Measurements from ENCODE around the gene GMFB.

Gene GMFB

GRCh38 chr14:54489318-54489683 lies 521 bp upstream of the GMFB start:
- DNase-seq (ENCODE audit: low spot score) = no peak
- in situ Hi-C loops (cut with MboI; ENCODE audit: low pct_unique_long_range_greater_than_20kb, low sequenced_read_pairs, unreplicated experiment) = no loop called here
- TF ChIP-seq, protein P1, sequence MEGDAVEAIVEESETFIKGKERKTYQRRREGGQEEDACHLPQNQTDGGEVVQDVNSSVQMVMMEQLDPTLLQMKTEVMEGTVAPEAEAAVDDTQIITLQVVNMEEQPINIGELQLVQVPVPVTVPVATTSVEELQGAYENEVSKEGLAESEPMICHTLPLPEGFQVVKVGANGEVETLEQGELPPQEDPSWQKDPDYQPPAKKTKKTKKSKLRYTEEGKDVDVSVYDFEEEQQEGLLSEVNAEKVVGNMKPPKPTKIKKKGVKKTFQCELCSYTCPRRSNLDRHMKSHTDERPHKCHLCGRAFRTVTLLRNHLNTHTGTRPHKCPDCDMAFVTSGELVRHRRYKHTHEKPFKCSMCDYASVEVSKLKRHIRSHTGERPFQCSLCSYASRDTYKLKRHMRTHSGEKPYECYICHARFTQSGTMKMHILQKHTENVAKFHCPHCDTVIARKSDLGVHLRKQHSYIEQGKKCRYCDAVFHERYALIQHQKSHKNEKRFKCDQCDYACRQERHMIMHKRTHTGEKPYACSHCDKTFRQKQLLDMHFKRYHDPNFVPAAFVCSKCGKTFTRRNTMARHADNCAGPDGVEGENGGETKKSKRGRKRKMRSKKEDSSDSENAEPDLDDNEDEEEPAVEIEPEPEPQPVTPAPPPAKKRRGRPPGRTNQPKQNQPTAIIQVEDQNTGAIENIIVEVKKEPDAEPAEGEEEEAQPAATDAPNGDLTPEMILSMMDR (IDR thresholded peaks at IDR 0.05; ENCODE audit: extremely low read depth, insufficient read depth, missing control alignments) = no peak

DNA sequence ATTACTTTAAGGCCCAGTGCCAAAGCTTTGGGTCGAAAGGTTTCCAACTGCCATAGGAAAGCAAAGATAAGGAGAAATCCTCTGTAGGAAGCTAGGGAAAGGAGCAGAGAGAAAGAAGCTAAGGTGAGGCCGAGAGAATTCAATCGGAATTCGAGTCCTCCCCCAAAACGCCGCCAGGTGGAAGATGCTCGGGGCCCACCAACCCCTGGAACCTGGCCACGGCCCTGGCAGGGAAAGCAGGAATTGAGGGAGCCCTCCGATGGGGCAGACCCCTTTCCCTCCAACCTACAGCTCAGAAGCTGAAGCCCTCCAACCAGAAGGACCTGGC lies 498 bp downstream of the GMFB start:
- TF ChIP-seq, protein P1 (IDR thresholded peaks at IDR 0.05; ENCODE audit: extremely low read depth, insufficient read depth, missing control alignments) = peak; percentile 7
- no peak for DNase-seq (ENCODE audit: low spot score)
- in situ Hi-C loops (cut with MboI; ENCODE audit: low pct_unique_long_range_greater_than_20kb, low sequenced_read_pairs, unreplicated experiment) = no loop called here

GRCh38 chr14:54487771-54488170 lies 1.0 kb downstream of the GMFB start:
- TF ChIP-seq, protein P1 (IDR thresholded peaks at IDR 0.05; ENCODE audit: extremely low read depth, insufficient read depth, missing control alignments) = no peak
- in situ Hi-C loops (cut with MboI; ENCODE audit: low pct_unique_long_range_greater_than_20kb, low sequenced_read_pairs, unreplicated experiment) = no loop called here
- peak; percentile 26 for DNase-seq (ENCODE audit: low spot score)

DNA sequence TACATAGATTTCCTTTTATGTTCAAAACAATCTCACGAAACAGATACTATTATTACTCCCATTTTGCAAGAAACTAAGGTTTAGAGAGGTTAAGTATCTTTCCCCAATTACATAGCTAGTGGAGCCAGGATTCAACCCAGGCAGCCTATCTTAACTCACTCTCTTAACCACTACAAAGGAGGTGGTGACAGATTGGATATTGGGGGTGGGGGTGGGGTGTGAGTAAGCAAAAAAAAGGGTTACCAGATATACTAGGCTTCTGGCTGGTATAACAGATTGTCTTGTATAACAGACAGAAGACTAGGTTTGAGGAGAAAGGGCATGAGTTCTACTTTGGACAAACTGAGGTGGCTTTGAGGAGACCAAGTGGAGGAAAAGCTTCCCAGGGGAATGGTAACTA lies 2.1 kb downstream of the GMFB start:
- TF ChIP-seq, protein P1 (IDR thresholded peaks at IDR 0.05; ENCODE audit: extremely low read depth, insufficient read depth, missing control alignments) = no peak
- in situ Hi-C loops (cut with MboI; ENCODE audit: low pct_unique_long_range_greater_than_20kb, low sequenced_read_pairs, unreplicated experiment) = no loop called here
- no peak for DNase-seq (ENCODE audit: low spot score)

DNA sequence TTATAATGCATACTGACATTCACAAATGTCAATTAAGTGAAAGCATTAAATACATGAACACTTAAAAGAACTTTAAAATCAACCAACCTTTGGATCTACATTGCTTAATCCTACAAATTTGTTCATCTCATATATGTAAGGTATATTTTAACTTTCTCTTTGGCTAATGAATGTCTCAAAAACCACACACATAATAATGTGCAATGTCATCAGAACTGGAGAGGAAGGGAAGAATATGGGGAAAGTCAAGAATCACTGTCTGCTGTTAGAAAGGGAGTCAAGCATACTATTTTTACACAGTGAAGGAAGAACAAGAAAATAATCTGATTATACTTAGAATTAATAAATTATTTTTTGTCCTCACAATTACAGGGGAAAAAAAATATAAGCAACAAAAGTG lies 4.9 kb downstream of the GMFB start:
- DNase-seq (ENCODE audit: low spot score) = no peak
- in situ Hi-C loops (cut with MboI; ENCODE audit: low pct_unique_long_range_greater_than_20kb, low sequenced_read_pairs, unreplicated experiment) = no loop called here
- TF ChIP-seq, protein P1 (IDR thresholded peaks at IDR 0.05; ENCODE audit: extremely low read depth, insufficient read depth, missing control alignments) = no peak

DNA sequence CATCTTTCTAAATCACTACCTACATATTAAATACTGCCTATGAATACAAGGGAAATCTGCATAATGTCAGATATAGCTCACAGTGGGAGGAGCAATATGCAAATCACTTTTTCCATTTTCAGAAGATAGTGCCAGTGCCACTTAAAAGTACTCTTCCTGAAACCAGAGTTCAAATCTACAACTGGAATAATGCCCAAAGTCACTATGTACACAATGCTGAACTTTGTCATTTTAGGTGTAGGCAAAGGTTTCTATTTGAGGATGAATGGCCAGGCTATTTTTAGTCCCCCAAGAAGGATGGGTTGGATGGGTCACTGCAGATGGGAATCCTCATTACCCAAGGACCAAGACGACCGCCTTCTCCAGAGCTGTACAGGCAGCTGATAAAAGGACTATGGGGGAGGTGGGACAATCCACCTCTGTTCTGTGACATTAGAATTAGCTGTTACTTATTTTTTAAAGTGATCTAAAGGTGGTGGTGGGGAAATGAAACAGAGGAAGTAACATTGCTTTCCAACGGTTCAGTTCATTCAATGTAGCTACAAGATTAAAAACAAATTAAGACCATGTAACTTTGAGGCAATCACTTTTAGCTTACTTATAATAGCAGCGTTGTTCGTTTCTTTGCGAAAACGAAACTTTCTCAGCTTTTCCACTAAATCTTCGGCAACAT lies 5.6 kb downstream of the GMFB start:
- TF ChIP-seq, protein P1 (IDR thresholded peaks at IDR 0.05; ENCODE audit: extremely low read depth, insufficient read depth, missing control alignments) = no peak
- in situ Hi-C loops (cut with MboI; ENCODE audit: low pct_unique_long_range_greater_than_20kb, low sequenced_read_pairs, unreplicated experiment) = no loop called here
- DNase-seq (ENCODE audit: low spot score) = no peak

DNA sequence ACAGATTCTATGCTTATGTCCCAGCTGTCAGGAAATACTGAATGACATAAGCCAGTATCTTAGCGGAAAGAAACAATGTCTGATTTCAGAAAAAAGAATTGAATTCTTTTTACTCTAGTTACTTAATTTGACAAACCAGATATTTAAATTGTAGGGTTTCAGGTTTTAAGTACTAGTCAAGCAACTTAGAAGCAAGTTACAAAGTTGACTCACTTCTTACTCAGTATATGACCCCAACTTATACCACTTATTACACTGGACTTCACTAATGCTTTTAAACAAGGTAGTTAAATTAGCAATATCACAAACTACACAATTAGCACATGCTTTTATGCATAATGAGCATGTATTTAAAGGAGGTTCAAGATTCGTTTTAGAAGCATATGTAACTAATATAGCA lies 7.1 kb downstream of the GMFB start:
- TF ChIP-seq, protein P1 (IDR thresholded peaks at IDR 0.05; ENCODE audit: extremely low read depth, insufficient read depth, missing control alignments) = no peak
- in situ Hi-C loops (cut with MboI; ENCODE audit: low pct_unique_long_range_greater_than_20kb, low sequenced_read_pairs, unreplicated experiment) = no loop called here
- DNase-seq (ENCODE audit: low spot score) = no peak

Measured in GM13977 (cell line).